Hindlimb muscle (tissue), 1 donor: ENCODE data around the gene GATAD2A. TPM values are rescaled to one million over a fixed set of nuclear protein-coding genes. Genes with fewer than 3 reads are reported as not detected.
A peak's percentile ranks its signal among the peaks of the same experiment; 100 is the strongest.

Experiments
- DNase-seq: peaks from one replicate; pipeline ENCODE4 v3.0.0-alpha.2; 2013
- polyA plus RNA-seq: library from polyadenylated mRNA; unstranded; fragments of 120-200 nt; gene quantifications from one replicate; pipeline ENCODE4 v1.2.1, GENCODE V29; 2013; ENCODE audit not compliant: insufficient read length

Gene GATAD2A
- polyA plus RNA-seq, 1 donor, result 56.4 TPM

GRCh38 chr19:19513682-19514081 lies 108.2 kb downstream of the GATAD2A start:
- no peak for DNase-seq

GRCh38 chr19:19514215-19514657 lies 108.8 kb downstream of the GATAD2A start:
- peak; percentile 82 for DNase-seq

GRCh38 chr19:19514881-19515641 lies 109.6 kb downstream of the GATAD2A start, which contains the start of gene TSSK6:
Gene TSSK6 (minus strand): TSS chr19:19515548. CDS start chr19:19515427, 121 bp downstream.
- no peak for DNase-seq

DNA sequence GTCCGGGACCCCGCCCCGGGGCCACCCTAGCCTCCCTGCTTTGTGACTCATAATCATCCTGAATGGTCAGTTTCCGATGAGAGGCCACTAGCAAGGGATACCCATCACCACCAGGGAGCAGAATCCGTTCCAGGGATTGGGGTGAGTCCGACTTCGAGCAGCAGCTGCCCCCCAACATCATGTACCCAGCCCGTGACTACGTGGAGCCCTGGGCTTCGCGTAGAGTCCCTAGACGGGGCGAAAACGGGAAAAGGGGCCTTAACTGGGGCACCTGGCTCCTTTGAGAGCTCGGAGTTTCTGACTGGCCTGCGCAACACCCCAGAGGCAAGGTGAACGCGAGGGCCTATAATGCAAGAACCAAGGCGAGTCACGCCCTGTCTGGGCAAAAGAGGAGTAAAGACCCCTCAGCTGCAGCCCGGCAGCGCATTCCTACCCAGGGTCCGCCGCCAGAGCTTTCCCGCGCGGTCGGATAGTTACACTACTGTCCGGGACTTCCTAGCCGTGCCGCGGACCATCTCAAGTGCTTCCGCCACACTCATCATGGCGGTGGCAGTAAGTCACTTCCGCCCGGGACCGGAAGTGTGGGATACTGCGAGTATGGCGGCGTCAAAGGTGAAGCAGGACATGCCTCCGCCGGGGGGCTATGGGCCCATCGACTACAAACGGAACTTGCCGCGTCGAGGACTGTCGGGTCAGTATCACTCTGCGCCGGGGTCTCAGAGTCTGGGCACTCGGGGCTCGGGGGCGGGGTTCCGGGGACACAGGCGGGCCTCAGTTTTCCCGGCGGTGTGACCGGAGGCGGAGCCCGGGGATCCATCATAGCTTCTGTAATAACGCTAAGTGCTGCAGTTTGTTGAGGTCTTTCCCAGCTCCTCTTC lies 110.4 kb downstream of the GATAD2A start, which contains the start of gene NDUFA13:
NDUFA13 (plus strand) TSS at position 584 of the 878 bp plus-strand sequence; CDS start at position 598, 14 bp downstream.
- peak; percentile 95 for DNase-seq

GRCh38 chr19:19517235-19517619 lies 111.8 kb downstream of the GATAD2A start:
- no peak for DNase-seq

GRCh38 chr19:19520989-19521388 lies 115.5 kb downstream of the GATAD2A start:
- no peak for DNase-seq

DNA sequence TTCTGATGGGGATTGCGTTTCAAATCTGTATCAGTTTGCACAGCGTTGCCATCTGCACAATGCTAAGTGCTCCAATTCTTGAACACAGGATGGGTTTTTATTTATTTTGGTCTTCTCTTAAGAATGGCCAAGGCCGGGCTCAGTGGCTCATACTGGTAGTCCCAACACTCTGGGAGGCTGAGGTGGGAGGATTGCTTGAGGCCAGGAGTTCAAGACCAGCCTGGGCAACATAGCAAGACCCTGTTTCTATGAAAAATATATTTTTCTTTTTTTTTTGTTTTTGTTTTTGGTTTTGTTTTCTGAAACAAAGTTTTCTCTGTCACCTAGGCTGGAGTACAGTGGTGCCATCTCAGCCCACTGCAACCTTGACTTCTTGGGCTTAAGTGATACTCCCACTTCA lies 117.7 kb downstream of the GATAD2A start:
- DNase-seq, result no peak

DNA sequence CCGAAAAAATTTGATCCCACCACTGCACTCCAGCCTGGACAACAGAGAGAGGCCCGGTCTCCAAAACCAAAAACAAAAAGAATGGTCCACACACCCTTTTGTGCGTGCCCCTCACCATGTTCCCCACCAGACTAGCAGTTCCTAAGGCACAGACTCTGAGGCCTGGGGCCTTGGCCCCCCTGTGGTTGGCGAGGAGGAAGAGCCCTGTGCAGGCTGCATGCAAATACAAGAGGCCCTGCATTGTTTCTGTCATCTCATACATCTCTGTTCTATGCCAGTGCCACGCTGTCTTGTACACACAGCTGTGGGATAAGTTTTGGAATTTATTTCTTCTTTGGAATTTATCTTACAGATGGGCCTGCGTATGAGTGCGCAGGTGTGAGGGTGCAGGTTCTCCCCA lies 118.6 kb downstream of the GATAD2A start:
- DNase-seq, result no peak

- DNase-seq, result no peak
Measured at GRCh38 chr19:19525611-19526380, 120.3 kb downstream of the GATAD2A start.

DNA sequence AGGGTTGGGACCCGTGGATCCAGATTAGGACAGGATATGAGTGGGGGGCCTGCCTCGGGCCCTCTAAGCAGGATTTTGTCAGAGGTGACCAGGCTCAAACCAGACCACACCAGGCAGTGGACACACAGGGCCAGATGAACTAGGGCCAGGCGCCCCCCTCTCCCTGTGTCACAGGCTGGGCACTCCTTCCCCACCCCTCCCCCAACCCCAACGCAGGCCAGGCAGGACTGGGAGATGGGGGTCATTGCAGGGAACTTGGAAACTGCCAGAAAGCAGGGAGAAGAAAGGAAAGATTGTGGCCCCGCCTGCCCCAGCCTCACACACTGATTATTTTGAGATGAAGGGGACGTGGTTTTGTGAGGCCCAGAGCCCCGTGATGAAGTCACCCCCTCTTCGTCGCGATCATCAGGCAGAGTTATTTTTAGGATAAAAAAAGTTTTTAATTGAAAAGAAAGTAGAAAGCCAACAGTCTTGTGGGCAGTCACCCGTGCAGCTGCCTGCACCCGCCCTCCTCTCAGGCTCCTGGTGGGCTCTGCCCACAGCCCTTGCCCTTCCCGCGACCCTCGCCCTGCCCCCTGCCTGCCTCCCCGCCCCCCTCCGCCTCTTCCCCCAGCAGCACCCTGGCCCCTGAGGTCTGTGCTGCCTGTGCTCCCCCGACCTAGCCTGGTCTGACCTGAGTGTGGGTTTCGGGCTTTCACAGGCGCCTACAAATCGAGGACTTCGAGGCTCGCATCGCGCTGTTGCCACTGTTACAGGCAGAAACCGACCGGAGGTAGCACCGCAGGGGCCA lies 121.3 kb downstream of the GATAD2A start:
- no peak for DNase-seq

- DNase-seq, result no peak
Measured at GRCh38 chr19:19527371-19527656, 121.8 kb downstream of the GATAD2A start.

DNA sequence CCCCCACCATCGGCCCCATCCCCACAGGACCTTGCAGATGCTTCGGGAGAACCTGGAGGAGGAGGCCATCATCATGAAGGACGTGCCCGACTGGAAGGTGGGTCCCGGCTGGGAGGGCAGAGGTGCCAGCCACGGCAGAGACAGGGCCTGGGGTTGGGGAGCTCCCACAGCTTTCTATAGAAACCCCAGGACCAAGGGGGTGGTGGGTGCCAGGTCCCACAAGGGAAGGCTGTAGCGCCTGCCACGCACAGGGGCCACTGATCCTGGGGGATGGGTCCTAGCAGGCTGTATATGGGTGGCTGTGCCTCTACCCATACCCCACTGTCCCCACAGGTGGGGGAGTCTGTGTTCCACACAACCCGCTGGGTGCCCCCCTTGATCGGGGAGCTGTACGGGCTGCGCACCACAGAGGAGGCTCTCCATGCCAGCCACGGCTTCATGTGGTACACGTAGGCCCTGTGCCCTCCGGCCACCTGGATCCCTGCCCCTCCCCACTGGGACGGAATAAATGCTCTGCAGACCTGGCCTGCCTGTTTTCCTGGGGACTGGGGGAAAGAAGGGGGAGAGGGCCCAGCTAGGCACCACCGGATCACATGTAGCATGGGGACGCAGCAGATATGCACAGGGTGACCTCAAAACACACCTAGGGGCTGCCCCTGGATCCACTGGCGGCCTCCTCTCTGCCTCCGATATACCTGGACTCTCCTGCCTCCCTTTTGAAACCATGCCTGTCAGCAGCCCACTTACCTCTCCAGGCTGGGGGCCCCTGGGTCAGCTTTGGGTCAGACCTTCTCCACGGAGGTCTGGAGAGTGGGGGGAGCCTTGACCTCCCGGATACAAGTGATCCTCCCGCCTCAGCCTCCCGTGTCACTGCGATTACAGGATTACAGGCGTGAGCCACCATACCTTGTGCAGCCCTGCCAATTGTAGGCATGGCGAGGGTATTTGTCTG lies 122.5 kb downstream of the GATAD2A start:
- DNase-seq, result no peak

GRCh38 chr19:19528721-19529490 lies 123.4 kb downstream of the GATAD2A start, which contains the start of gene YJEFN3:
Gene YJEFN3 (plus strand): TSS chr19:19528911. CDS start chr19:19528933, 22 bp downstream.
- no peak for DNase-seq

DNA sequence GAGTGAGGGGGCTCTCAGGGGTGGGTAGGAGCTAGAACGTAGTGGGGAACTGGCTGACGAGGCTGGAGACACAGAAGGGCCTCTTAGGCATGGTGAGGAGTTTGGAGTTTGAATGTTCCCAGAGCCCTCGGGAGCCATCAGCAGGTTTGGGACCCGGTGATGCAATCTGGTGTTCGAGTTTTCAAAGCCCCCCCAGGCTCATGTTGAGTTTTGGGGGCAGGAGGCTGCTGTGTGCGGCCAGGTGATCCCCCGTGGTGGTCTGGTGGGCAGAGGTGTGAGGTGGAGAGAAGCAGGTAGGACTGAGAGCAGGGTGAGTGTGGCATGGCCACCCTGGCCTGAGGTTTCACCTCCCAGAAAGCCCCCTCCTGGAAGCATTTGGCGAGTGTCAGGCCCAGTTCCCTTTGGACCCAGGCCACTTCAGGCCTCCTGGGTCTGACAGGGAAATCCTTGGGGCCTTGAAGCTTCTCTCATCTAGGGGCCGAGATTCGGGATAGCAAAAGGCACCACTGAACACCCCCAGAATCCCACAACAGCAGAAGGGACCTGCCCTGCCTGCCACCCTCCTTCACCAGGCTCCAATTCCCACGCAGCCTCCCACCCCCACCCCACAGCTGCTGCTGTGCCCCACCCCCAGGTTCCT lies 124.4 kb downstream of the GATAD2A start:
- no peak for DNase-seq

DNA sequence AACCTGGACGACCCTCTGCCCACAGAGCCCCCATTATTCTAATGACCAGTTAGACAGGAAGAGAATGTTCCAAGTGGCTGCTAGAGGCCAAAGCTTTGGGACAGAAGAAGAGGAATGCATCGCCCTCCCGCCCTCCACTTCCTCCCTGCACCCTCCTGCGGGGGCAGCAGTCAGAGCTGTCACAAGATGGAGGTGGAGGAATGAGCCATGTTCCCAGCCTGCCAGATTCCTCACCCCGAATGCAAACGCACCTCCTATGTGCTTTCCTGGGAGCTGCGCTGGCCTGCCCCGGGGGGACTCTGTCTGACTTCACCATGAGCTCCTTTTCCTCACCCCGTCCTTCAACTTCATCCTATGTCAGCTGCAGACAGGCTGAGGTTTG lies 124.9 kb downstream of the GATAD2A start:
- DNase-seq, result no peak

- no peak for DNase-seq
Measured at GRCh38 chr19:19530889-19531288, 125.4 kb downstream of the GATAD2A start.

DNA sequence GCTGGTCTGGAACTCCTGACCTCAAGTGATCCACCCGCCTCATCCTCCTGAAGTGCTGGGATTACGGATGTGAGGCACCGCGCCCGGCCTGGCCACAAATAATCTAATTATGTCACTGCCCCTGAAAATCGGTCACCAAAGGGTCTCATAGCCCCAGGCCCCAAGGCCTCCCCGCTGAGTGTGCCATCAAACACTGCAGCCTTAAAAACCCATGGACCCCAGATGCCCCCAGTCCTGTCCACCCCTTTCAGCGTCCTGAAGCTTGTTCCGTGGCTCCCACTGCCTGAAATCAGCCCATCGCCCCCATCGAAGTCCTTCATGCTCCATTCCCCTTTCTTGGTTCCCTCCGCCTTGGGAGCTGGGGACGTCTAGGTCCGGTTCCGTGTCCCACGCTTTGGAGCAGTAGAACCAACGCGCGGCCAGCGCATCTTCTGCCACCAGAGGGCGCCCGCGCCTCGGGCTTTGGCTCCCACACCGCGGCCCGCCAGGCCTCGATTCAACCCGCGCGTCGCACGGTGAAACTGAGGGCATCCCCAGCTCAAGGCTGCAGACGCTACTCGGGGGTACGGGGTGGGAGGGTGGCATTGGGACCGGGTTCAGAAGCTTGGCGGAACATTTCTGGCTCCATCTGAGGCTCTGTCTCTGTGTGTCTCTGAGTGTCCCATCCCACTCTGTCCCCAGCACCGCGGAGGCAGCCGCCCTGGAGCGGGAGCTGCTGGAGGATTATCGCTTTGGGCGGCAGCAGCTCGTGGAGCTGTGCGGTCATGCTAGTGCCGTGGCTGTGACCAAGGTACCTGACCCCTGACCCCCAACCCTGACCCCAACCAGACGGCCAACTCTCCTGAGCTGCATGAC lies 126.7 kb downstream of the GATAD2A start:
- peak; percentile 81 for DNase-seq
